Measurements from ENCODE around the gene ZFAND6. TPM values are rescaled to one million over a fixed set of nuclear protein-coding genes. Genes with fewer than 3 reads are reported as not detected.
"Not testable (repeated sequence)": the region's sequence is repeated elsewhere in the genome, so short reads cannot be mapped to it uniquely, and the experiment has no call there.

Gene ZFAND6
- 100 to 1,000 TPM; 145 to 150 (median 148) TPM for total RNA-seq
- 164 TPM for total RNA-seq (2013)

GRCh38 chr15:80058851-80059785, at the start of gene ZFAND6:
TSS of gene ZFAND6 (plus strand) at chr15:80059676. CDS start at chr15:80120345, 60,669 bp downstream.
- no peak for TF ChIP-seq CTCF (IDR thresholded peaks at IDR 0.05)
- Mint-ChIP-seq H3K36me3 (no peaks in the 10 kb centered on the region), H3K27me3 (ENCODE audit: low read depth in 2 of 2) (no peaks in the 10 kb centered on the region), H3K4me3 (peak within 1 kb of the TSS; percentile 97), H3K9me3 (no peaks in the 10 kb centered on the region), H3K27ac (peak within 1 kb of the TSS; percentile 92 to 97), H3K4me1 (peaks cover 28 to 33% of the 10 kb centered on the region in 2 donors)
- Histone ChIP-seq H3K36me3 (ENCODE audit: control insufficient read depth, insufficient read depth, low read length) (no peaks in the 10 kb centered on the region), H3K4me1 (ENCODE audit: control insufficient read depth, insufficient read depth, low read length) (peaks cover 12% of the 10 kb centered on the region), H3K27me3 (ENCODE audit: control insufficient read depth, insufficient read depth, low read length) (peaks cover 2% of the 10 kb centered on the region), H3K9me3 (ENCODE audit: control insufficient read depth, insufficient read depth, low read length) (no peaks in the 10 kb centered on the region), H3K27ac (ENCODE audit: low read length) (peak within 1 kb of the TSS; percentile 91), H3K4me3 (ENCODE audit: low read length) (peak within 1 kb of the TSS; percentile 87)
- intact Hi-C loops (cut with micrococcal nuclease), result loop anchor here (1.0 to 2.0 kb wide), 2 partner anchors 13 to 94 kb away; partner anchors contain the start of gene FAH
- under 1% methylated on average over 74 of the region's 74 CpGs for WGBS (ENCODE audit: insufficient coverage)
- peak; percentile 90 to 98 (median 90) for ATAC-seq
- peak; percentile 97 for DNase-seq

- DNase-seq (no peak), ATAC-seq (no peak)
- Mint-ChIP-seq H3K27ac (no peak overlapping the region), H3K36me3 (no peaks in the 10 kb centered on the region), H3K9me3 (no peaks in the 10 kb centered on the region), H3K4me1 (no peaks in the 10 kb centered on the region), H3K4me3 (no peak overlapping the region), H3K27me3 (ENCODE audit: low read depth in 2 of 2) (no peaks in the 10 kb centered on the region)
- WGBS (ENCODE audit: insufficient coverage), result 68% methylated on average over 4 of the region's 6 CpGs
- Histone ChIP-seq H3K4me1 (ENCODE audit: control insufficient read depth, insufficient read depth, low read length) (no peaks in the 10 kb centered on the region), H3K36me3 (ENCODE audit: control insufficient read depth, insufficient read depth, low read length) (no peaks in the 10 kb centered on the region), H3K4me3 (ENCODE audit: low read length) (no peak overlapping the region), H3K27ac (ENCODE audit: low read length) (no peak overlapping the region), H3K9me3 (ENCODE audit: control insufficient read depth, insufficient read depth, low read length) (no peaks in the 10 kb centered on the region), H3K27me3 (ENCODE audit: control insufficient read depth, insufficient read depth, low read length) (no peaks in the 10 kb centered on the region)
- intact Hi-C loops (cut with micrococcal nuclease), result no loop called here
- TF ChIP-seq CTCF (IDR thresholded peaks at IDR 0.05), result no peak
These were observed 49.3 kb upstream of the ZFAND6 start for GRCh38 chr15:80010131-80010673.

GRCh38 chr15:80011041-80011523, 48.4 kb upstream of the ZFAND6 start:
- H3K27ac ChIP-seq (ENCODE audit: low read length); H3K36me3 Mint-ChIP-seq; H3K4me1 ChIP-seq (ENCODE audit: control insufficient read depth, insufficient read depth, low read length); H3K27me3 ChIP-seq (ENCODE audit: control insufficient read depth, insufficient read depth, low read length); H3K4me1 Mint-ChIP-seq; H3K9me3 Mint-ChIP-seq; H3K4me3 Mint-ChIP-seq; DNase-seq; H3K4me3 ChIP-seq (ENCODE audit: low read length); H3K27ac Mint-ChIP-seq; H3K36me3 ChIP-seq (ENCODE audit: control insufficient read depth, insufficient read depth, low read length); ATAC-seq; H3K27me3 Mint-ChIP-seq (ENCODE audit: low read depth in 2 of 2); intact Hi-C loops (cut with micrococcal nuclease); H3K9me3 ChIP-seq (ENCODE audit: control insufficient read depth, insufficient read depth, low read length): not testable (repeated sequence)
- 70% methylated on average over 9 of the region's 9 CpGs for WGBS (ENCODE audit: insufficient coverage)

- H3K4me3 Mint-ChIP-seq, result no peak overlapping the region
- no peaks in the 10 kb centered on the region for H3K4me1 Mint-ChIP-seq
- WGBS (ENCODE audit: insufficient coverage), result no CpG with 5 or more reads among the region's 3 CpGs
- TF ChIP-seq CTCF (IDR thresholded peaks at IDR 0.05), result no peak
- Histone ChIP-seq H3K9me3 (ENCODE audit: control insufficient read depth, insufficient read depth, low read length) (no peaks in the 10 kb centered on the region), H3K36me3 (ENCODE audit: control insufficient read depth, insufficient read depth, low read length) (no peaks in the 10 kb centered on the region), H3K4me1 (ENCODE audit: control insufficient read depth, insufficient read depth, low read length) (no peaks in the 10 kb centered on the region), H3K4me3 (ENCODE audit: low read length) (no peak overlapping the region), H3K27me3 (ENCODE audit: control insufficient read depth, insufficient read depth, low read length) (no peaks in the 10 kb centered on the region), H3K27ac (ENCODE audit: low read length) (no peak overlapping the region)
- DNase-seq (no peak), ATAC-seq (no peak)
- H3K27me3 Mint-ChIP-seq (ENCODE audit: low read depth in 2 of 2), result no peaks in the 10 kb centered on the region
- H3K9me3 Mint-ChIP-seq, result no peaks in the 10 kb centered on the region
- intact Hi-C loops (cut with micrococcal nuclease), result no loop called here
- H3K27ac Mint-ChIP-seq, result no peak overlapping the region
- H3K36me3 Mint-ChIP-seq, result no peaks in the 10 kb centered on the region
These were observed 47.9 kb upstream of the ZFAND6 start for GRCh38 chr15:80011596-80011995.
